ENCODE data around the gene OR2C1.

Gene OR2C1

DNA sequence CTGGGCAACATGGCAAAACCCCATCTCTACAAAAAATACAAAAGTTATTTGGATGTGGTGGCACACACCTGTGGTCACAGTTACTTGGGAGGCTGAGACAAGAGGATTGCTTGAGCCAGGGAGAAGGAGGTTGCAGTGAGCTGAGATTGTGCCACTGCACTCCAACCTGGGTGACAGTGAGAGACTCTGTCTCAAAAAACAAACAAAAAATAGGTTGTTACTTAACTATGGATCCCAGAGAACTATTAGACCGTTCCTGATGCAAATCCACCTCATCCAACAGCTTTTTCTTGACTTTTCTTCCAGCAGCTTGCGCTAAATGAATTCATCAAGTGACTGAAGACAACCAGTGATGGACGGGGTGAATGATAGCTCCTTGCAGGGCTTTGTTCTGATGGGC, at the start of gene OR2C1:
Gene OR2C1 (plus strand): TSS at position 301 of the 400 bp plus-strand sequence. CDS start 52 bp downstream, at position 353.
- no peak for DNase-seq (ENCODE audit: low read depth in 2 of 2)

- DNase-seq (ENCODE audit: low read depth in 2 of 2) = no peak
These were observed 49.6 kb upstream of the OR2C1 start for GRCh38 chr16:3306078-3306477.

GRCh38 chr16:3311496-3311895, 44.2 kb upstream of the OR2C1 start:
- DNase-seq (ENCODE audit: low read depth in 2 of 2) = no peak

DNA sequence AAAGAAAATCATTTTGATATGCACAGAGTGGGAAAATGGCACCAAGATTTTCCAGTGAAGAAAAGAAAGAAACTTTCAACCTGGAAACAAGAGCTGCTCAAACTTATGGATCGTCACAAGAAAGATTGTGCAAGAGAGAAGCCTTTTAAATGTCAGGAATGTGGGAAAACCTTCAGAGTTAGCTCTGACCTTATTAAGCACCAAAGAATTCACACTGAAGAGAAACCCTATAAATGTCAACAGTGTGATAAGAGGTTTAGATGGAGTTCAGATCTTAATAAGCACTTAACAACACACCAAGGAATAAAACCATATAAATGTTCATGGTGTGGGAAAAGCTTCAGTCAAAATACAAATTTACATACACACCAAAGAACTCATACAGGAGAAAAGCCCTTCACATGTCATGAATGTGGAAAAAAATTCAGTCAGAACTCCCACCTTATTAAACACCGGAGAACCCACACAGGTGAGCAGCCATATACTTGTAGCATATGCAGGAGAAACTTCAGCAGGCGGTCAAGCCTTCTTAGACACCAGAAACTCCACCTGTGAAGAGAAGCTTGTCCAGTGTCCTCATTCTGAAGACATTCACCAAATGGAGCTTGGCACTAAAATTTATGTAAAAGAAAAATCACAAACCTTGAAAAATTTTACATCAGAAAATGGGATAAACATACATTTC, 38.2 kb upstream of the OR2C1 start:
- no peak for DNase-seq (ENCODE audit: low read depth in 2 of 2)

DNA sequence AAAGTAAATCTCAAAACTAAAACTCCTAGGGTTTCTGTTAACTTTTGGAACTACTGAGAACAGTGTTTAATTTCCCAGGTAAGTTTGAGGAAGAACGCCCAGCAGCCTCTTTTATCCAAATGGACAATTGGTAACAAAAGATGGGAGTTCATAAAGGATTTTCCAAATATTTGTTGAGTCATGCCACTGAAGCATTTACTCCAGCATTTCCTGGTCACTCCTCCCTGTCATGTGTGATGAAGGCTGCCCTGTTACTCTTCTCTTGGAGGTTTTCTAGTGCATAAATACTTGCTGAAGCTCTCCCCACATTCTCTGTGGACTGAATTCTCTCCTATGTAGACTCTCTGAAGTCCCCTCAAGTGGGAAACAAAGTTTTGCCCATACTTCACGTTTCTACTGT, 33.9 kb upstream of the OR2C1 start:
- no peak for DNase-seq (ENCODE audit: low read depth in 2 of 2)

DNA sequence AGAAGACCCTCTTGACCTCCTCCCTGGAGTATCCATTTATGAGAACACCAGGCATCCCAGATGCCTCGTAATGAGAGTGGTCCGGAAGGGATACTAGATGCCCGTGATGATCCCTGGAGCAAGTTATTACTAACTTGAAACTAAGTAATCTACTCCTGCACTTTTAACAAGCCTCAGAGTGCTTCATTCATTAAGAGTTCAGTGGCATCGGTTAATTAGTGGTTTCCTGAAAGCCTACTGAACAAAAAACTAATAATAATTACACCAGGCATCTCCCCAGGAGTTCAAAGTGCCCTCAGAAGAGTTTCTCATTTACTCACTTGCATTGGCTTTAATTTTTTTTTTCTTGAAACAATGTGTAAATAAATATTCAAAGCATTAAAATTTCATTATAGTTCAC, 28.2 kb upstream of the OR2C1 start:
- DNase-seq (ENCODE audit: low read depth in 2 of 2) = no peak

- DNase-seq (ENCODE audit: low read depth in 2 of 2) = no peak
These were observed 27.6 kb upstream of the OR2C1 start for GRCh38 chr16:3328104-3328503.

GRCh38 chr16:3328643-3329042, 27.0 kb upstream of the OR2C1 start:
- no peak for DNase-seq (ENCODE audit: low read depth in 2 of 2)

DNA sequence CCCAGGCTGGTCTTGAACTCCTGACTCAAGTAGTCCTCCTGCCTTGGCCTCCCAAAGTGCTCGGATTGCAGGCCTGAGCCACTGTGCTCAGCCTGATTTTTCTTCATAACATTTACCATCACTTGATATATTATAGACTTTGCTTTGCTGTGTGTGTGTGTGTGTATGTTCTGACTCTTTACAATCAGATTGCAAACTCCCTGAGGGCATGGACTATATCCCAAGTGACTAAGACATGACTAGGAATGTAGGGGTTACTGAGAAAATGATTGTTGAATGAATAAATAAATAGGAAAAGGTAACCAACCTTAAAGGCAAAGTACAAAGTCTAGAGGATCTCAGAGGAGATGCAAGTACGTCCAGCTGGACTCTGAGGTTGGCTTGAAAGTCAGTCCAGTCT, 9.6 kb upstream of the OR2C1 start:
- DNase-seq (ENCODE audit: low read depth in 2 of 2) = no peak

- DNase-seq (ENCODE audit: low read depth in 2 of 2) = no peak
These were observed 8.1 kb upstream of the OR2C1 start for GRCh38 chr16:3347586-3347985.

DNA sequence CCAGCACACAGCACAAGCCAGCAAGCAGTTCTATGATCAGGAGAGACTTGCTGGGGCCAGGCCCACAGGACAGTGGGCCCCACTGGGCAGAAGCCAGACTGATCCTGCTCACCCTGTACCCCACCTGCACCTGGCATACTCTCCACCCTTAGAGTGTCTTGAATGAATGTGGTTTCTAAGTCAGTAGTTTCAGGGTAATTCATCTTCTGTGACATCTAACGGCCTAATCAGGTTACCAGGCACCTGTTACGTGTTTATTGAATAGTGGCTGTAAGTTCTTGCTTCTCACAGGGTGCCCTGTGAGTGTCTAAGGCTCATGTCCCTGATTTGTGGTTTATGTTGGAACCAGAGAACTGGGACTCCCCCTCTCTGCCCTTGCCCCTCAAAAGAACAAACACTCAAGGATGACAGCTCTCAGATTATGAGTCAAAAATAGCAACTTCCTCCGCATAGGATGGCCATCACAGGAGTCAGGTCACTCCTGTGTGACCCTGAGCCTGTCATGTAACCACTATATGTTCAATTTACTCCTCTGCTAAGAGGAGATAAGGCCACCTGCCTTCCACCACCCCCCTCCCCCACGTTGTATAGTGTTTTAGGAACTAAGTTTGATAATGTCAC, 7.0 kb upstream of the OR2C1 start:
- no peak for DNase-seq (ENCODE audit: low read depth in 2 of 2)

DNA sequence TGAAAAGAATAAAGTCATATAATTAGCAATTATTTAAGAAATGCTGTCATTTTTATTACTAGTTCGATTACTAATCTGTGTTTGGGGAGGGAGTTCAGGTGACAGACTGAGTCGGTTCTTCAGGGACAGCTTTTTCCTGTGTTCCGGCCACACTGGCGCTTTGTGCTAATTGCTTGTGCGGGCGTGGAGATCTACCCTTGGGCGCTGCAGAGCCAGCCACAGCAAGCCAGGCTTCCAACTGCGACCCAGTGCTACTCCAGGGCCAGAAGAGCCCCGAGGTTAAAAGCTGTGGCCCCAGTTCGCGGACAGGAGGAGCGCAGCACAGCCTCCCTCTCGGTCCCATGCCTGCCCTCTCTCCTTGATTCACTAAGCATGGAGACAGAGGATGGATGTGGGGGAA, 6.5 kb upstream of the OR2C1 start:
- no peak for DNase-seq (ENCODE audit: low read depth in 2 of 2)

DNA sequence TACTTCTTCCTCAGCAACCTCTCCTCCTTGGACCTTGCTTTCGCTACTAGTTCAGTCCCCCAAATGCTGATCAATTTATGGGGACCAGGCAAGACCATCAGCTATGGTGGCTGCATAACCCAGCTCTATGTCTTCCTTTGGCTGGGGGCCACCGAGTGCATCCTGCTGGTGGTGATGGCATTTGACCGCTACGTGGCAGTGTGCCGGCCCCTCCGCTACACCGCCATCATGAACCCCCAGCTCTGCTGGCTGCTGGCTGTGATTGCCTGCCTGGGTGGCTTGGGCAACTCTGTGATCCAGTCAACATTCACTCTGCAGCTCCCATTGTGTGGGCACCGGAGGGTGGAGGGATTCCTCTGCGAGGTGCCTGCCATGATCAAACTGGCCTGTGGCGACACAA, 429 bp downstream of the OR2C1 start:
- no peak for DNase-seq (ENCODE audit: low read depth in 2 of 2)

- DNase-seq (ENCODE audit: low read depth in 2 of 2) = no peak
These were observed 3.2 kb downstream of the OR2C1 start for GRCh38 chr16:3358871-3359270.

GRCh38 chr16:3362931-3363330, 7.2 kb downstream of the OR2C1 start:
- no peak for DNase-seq (ENCODE audit: low read depth in 2 of 2)

DNA sequence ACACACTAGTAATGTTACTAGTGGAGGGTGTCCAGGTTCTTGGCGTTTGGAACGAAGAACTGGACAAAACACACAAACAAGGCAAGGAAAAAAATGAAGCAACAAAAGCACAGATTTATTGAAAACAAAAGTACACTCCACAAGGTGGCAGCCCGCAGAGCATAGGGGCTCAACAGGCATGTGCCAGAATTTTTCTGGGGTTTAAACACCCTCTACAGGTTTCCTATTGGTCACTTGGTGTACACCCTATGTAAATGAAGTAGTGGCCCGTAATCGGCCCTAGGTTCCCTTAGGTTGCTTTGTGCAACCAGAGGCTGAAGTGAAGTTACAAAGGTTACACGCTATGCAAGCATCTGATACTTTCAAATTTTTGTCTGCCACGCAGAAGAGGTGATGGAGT, 8.1 kb downstream of the OR2C1 start:
- no peak for DNase-seq (ENCODE audit: low read depth in 2 of 2)

GRCh38 chr16:3364774-3365427, 9.2 kb downstream of the OR2C1 start:
- peak; percentile 69 to 80 for DNase-seq (ENCODE audit: low read depth in 2 of 2)

DNA sequence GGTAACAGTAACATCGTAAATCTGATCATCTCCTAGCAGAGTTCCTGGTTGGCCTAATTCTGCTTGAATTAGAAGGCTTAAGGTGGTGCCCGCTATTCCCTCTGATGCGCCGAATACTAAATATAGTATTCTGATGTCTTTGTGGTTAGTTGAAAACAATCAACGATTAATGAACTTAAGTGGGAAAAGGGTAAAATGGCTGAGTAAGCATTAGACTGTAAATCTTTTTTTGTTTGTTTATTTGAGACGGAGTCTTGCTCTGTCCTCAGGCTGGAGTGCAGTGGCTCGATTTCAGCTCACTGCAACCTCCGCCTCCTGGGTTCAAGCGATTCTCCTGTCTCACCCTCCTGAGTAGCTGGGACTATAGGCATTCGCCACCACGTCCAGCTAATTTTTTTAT, 13.4 kb downstream of the OR2C1 start:
- DNase-seq (ENCODE audit: low read depth in 2 of 2) = no peak

- no peak for DNase-seq (ENCODE audit: low read depth in 2 of 2)
These were observed 20.0 kb downstream of the OR2C1 start for GRCh38 chr16:3375680-3376079.

DNA sequence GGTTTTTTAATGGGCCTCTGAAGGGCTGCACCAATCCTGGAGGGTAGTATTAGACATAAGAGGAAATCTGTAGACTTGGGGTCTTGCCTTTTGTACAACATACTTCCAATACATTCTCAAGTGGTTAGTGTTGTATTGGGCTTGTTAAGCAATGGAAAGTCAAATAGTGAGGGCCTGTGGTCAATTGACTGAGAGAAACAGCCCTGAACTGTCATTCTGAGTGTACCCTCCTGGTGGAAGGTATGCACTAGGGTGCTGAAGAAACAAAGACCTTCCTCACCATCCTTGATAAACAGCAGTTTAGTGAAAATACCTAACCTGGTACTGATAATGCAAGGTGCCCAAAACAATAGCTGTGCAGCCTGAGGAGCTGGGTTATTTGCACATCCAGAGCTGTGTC, 22.2 kb downstream of the OR2C1 start:
- no peak for DNase-seq (ENCODE audit: low read depth in 2 of 2)

DNA sequence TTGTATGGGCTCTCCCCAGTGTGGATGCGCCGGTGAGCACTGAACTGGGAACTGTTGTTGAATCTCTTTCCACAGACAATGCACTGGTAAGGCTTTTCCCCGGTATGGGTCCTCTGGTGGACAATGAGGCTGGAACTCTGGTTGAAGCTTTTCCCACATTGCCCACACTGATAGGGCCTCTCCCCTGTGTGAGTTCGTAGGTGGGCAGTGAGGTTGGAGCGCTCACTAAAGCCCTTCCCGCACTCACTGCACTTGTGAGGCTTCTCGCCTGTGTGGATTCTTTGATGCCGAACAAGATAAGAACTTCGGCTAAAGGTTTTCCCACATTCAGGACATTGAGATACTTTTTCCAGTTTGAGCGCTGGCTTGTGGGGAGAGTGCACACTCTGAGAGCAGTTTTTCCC, 27.4 kb downstream of the OR2C1 start:
- DNase-seq (ENCODE audit: low read depth in 2 of 2) = no peak

GRCh38 chr16:3388325-3388724, 32.6 kb downstream of the OR2C1 start:
- DNase-seq (ENCODE audit: low read depth in 2 of 2) = no peak

GRCh38 chr16:3389663-3390338, 34.1 kb downstream of the OR2C1 start:
- DNase-seq (ENCODE audit: low read depth in 2 of 2) = no peak
